ENCODE measurements around the gene ASB3.

ASB3 gene

DNA sequence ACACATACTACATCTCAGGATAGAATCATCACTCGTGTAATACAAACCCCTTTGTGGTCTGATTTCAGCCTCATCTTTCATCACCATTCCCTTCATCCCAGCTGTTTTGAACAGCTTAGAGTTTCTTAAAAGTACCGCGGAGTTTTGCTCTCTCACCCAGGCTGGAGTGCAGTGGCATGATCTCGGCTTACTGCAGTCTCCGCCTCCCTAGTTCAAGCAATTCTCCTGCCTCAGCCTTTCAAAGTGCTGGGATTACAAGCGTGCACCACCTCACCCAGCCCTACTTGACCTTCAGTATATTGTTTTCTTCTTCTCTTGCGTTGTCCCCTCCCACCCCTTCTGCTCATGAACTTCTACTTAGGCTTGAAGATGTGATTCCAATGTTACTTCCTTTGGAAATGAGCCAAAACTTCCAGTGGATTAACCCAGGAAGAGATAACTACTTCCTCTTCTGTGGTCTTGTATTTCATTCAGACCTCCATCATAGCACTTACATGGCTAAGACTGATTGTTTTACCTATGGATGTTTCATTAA is 15.9 kb upstream of the ASB3 start:
- TF ChIP-seq, protein P1, sequence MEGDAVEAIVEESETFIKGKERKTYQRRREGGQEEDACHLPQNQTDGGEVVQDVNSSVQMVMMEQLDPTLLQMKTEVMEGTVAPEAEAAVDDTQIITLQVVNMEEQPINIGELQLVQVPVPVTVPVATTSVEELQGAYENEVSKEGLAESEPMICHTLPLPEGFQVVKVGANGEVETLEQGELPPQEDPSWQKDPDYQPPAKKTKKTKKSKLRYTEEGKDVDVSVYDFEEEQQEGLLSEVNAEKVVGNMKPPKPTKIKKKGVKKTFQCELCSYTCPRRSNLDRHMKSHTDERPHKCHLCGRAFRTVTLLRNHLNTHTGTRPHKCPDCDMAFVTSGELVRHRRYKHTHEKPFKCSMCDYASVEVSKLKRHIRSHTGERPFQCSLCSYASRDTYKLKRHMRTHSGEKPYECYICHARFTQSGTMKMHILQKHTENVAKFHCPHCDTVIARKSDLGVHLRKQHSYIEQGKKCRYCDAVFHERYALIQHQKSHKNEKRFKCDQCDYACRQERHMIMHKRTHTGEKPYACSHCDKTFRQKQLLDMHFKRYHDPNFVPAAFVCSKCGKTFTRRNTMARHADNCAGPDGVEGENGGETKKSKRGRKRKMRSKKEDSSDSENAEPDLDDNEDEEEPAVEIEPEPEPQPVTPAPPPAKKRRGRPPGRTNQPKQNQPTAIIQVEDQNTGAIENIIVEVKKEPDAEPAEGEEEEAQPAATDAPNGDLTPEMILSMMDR (IDR thresholded peaks at IDR 0.05): no peak

DNA sequence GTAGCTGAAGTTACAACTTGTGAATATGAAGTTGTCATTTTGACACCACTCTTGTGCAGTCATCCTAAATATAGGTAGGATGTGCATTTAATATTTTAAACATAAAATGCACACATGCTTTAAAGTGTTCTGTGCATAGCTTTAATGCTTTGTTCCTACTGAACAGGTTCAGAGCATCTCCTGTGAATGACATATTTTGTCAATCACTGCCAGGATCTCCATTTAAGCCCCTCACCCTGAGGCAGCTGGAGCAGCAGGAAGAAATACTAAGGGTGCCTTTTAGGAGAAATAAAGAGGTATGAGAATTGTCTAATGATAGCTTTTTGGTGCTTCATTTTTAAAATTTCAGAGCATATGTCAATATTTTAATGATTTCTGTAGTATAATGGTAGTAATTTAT is 14.8 kb upstream of the ASB3 start:
- TF ChIP-seq, protein P1 (IDR thresholded peaks at IDR 0.05): no peak

DNA sequence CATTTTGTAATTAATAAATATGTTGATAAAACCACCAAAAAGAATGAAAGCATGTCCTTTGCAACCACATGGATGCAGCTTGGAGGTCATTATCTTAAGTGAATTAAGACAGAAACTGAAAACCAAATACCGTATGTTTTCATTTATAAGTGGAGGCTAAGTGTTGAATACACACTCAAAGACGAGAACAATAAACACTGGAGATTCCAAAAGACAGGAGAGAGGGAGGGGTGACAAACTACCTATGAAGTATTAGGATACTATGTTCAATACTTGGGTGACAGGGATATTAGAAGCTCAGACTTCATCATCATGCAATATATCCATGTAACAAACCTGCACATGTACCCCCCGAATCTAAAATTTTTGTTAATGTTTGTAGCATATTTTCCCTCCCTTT is 7.1 kb upstream of the ASB3 start:
- TF ChIP-seq, protein P1 (IDR thresholded peaks at IDR 0.05): no peak

DNA sequence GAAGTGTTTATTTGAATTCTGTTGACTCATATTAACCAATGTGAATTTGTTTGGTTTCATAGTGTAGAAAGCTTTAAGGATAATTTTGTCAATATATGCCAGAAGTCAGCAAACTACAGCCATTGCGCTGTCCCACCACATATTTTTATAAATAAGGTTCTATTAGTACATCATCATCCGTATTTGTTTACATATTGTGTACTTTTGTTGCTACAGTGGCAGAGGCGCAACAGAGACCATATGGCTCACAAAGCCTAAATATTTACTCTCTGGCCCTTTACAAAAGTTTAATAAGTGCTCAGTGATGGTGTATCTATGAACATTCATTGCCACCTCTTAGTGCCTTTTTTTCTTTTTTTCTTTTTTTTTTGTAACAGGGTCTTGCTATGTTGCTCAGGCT is 6.5 kb upstream of the ASB3 start:
- TF ChIP-seq, protein P1 (IDR thresholded peaks at IDR 0.05): no peak

DNA sequence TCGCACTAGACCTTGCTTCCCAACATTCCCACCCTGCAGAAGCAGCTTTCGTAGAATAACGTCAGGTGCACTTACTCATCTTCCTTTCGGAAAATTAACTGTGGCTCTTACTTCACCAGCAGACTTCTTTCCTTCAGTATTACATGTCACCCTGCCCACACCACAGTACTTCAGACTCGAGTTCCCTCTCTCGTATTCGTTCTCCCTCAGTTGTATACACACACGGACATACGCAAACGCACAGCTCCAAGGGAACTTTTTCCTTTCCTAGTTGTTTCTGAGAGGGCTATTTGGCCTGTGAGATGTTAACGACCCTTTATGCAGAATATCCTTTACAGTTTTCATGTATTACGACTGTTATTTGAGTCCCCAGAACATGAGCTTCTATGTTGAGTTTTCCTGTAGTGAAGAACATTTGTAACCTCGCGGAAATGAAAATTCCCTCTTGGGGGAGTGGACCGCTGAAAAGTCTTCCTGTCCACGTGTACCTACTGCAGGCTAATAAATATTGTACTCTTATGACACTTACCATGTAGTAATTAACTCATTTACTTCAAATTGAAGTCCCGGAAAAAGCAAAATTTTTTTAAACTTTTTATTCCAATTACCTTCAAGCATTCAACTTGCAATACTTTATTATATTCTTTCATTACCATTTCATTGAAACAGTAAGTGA is 999 bp upstream of the ASB3 start:
- TF ChIP-seq, protein P1 (IDR thresholded peaks at IDR 0.05): no peak

DNA sequence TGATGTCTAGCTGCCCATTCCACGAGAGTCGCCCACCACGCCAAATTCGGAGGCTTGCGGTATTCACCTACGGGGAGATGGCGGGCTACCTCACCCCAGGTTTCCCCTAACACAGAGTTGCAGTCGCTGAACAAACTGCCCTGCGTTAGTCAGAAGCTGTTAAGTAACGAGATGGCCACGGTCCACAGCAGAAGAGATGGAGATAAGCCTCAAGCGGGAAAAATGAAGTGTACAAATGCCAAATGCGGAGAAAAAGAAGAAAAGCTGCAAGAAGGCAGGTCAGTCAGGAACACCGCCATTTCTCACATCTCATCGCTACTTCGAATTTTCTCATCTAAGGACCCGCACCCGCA is 425 bp downstream of the ASB3 start:
- TF ChIP-seq, protein P1 (IDR thresholded peaks at IDR 0.05): no peak

DNA sequence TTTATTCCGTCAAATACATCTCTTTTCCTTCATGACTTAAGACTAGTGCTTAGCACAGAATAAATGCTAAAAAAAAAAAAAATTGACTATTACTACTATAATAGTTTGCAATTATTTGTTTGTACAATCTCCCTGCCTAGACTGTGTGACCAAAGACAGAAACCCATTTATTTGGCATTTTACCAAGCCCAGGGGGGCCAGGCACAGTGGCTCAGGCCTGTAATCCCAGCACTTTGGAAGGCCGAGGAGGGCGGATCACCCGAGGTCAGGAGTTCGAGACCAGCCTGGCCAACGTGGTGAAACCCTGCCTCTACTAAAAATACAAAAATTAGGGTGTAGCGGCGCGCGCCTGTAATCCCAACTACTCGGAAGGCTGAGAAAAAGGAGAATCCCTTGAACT is 1.4 kb downstream of the ASB3 start:
- TF ChIP-seq, protein P1 (IDR thresholded peaks at IDR 0.05): no peak

DNA sequence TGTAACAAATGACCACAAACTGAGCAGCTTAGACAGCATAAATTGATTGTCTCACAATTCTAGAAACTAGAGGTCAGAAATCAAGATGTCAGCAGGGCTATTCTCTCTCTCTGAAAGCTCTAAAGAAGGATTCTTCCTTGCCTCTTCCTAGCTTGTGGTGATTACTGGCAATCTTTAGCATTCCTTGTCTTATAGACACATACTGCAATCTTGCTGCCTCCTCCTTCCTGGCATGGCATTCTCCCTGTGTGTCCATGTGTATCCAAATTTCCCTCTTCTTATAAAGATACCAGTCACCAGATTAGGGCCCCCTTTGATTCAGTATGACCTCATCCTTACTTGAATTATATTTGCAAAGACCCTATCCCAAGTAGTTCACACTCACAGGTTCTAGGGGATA is 2.3 kb downstream of the ASB3 start:
- TF ChIP-seq, protein P1 (IDR thresholded peaks at IDR 0.05): no peak
